Upper lobe of left lung (tissue), 4 donors: ENCODE data around the gene MRPL17.
"Not testable (repeated sequence)": the region's sequence is repeated elsewhere in the genome, so short reads cannot be mapped to it uniquely, and the experiment has no call there.

Experiments used
- CTCF ChIP-seq, 6 experiments: fragments of 450-650 bp in 4 of 6; fragments of 200-600 bp in 2 of 6; sonication (generic) in 2 of 6; IDR thresholded peaks; one replicate each; pipeline ENCODE4 v1.5.1; 2016 to 2019; ENCODE audit warnings: antibody characterized with exemption in 6 of 6
- POLR2A ChIP-seq, 4 donors: fragments of 450-650 bp; IDR thresholded peaks; one replicate each; pipeline ENCODE4 v1.5.1; 2016 to 2017; ENCODE audit warnings: antibody characterized with exemption in 4 of 4, mild to moderate bottlenecking in 2 of 4
- POLR2AphosphoS5 ChIP-seq, 2 donors: sonication (generic); formaldehyde crosslinking; IDR thresholded peaks; one replicate each; pipeline ENCODE4 v1.5.1; 2017; ENCODE audit warnings: antibody characterized with exemption in 2 of 2

DNA sequence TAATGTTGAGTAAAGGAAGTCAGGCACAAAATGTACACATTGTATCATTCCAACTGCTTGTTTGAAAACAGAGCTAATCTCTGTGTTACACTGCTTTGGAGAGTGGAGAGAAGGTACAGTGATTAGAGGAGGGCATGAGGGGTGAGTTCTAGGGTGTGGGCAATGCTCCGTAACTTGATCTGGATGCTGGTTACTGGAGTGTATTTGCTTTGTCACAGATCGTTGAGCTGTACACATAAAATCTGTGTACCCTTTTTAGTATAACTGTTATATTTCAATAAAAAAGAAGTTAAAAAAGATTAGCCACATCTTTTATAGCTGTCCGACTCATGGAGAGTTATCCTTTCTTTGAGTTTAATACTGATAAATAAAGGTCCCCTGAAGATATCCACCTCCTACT is 18.8 kb upstream of the MRPL17 start:
- TF ChIP-seq CTCF, POLR2A, POLR2AphosphoS5 (IDR thresholded peaks at IDR 0.05): not testable (repeated sequence)
